IMR-90 (cell line): Measurements from ENCODE around the gene ING5. TPM values are rescaled to one million over a fixed set of nuclear protein-coding genes. Genes with fewer than 3 reads are reported as not detected.

Source experiments
- ATAC-seq: fragments of 200-7000 bp; cut with Tn5 transposase; 2 replicates; pipeline ENCODE4 v1.9.1; 2020; ENCODE audit warnings: low read depth, mild to moderate bottlenecking, moderate library complexity
- BruUV-seq: library from RNA; stranded (reverse); fragments of 400-500 nt; replicated peaks from 2 replicates; lab custom pipeline; 2021; lab: Mats Ljungman, UMichigan
- CTCF ChIA-PET: fragments of 300-600 bp; formaldehyde crosslinking; extraction: SDS; loops from one replicate; lab custom pipeline; 2021; ENCODE audit warnings: antibody characterized with exemption; lab: Yijun Ruan, JAX
- POLR2A ChIA-PET: fragments of 300-600 bp; sonication (Branson Sonifier 250); formaldehyde crosslinking; loops from one replicate; lab custom pipeline; 2022; ENCODE audit warnings: antibody characterized with exemption; ENCODE audit not compliant: unreplicated experiment; lab: Charles Lee
- DNase-seq: peaks from one replicate; pipeline ENCODE4 v3.0.0; 2013
- H2AFZ ChIP-seq: replicated peaks from 2 replicates; pipeline ENCODE3; 2013; ENCODE audit warnings: low read length, mild to moderate bottlenecking; ENCODE audit not compliant: poor library complexity
- H2AK5ac ChIP-seq: 2 replicates; pipeline ENCODE4 v1.6.1; 2013; ENCODE audit warnings: low read depth, low read length, inconsistent platforms
- H2AK9ac ChIP-seq: replicated peaks from 2 replicates; pipeline ENCODE3; 2013; ENCODE audit warnings: mild to moderate bottlenecking, low read depth, low read length, moderate library complexity; ENCODE audit not compliant: poor library complexity
- H2BK120ac ChIP-seq: 2 replicates; pipeline ENCODE4 v1.6.1; 2013; ENCODE audit warnings: low read depth, low read length, inconsistent platforms
- H2BK15ac ChIP-seq: 3 replicates; pipeline ENCODE4 v1.6.1; 2013; ENCODE audit warnings: low read depth, low read length, inconsistent platforms
- H2BK20ac ChIP-seq: 2 replicates; pipeline ENCODE4 v1.6.1; 2013; ENCODE audit warnings: low read depth, mild to moderate bottlenecking, inconsistent platforms, low read length, moderate library complexity
- H2BK5ac ChIP-seq: 2 replicates; pipeline ENCODE4 v1.6.1; 2013; ENCODE audit warnings: mild to moderate bottlenecking, low read depth, low read length, inconsistent platforms; ENCODE audit not compliant: poor library complexity, severe bottlenecking
- H3K14ac ChIP-seq: replicated peaks from 2 replicates; pipeline ENCODE4 v1.6.1; 2013; ENCODE audit warnings: low read depth, low read length, inconsistent platforms
- H3K18ac ChIP-seq: 2 replicates; pipeline ENCODE4 v1.6.1; 2013; ENCODE audit warnings: low read depth, low read length, control low read depth
- H3K23ac ChIP-seq: 2 replicates; pipeline ENCODE4 v1.6.1; 2013; ENCODE audit warnings: low read depth, low read length, inconsistent platforms
- H3K27ac ChIP-seq: 2 replicates; pipeline ENCODE4 v1.5.1; 2013; ENCODE audit warnings: mild to moderate bottlenecking, control low read depth, low read length; ENCODE audit not compliant: insufficient read depth
- H3K27me3 ChIP-seq: 2 replicates; pipeline ENCODE4 v1.6.1; 2013; ENCODE audit warnings: low read length; ENCODE audit not compliant: control insufficient read depth, insufficient read depth
- H3K36me3 ChIP-seq: 2 replicates; pipeline ENCODE4 v1.6.1; 2013; ENCODE audit warnings: low read length, mixed read lengths; ENCODE audit not compliant: control insufficient read depth, insufficient read depth
- H3K4ac ChIP-seq: 2 replicates; pipeline ENCODE4 v1.6.1; 2013; ENCODE audit warnings: low read depth, low read length, inconsistent platforms
- H3K4me1 ChIP-seq: 2 replicates; pipeline ENCODE4 v1.6.1; 2013; ENCODE audit warnings: low read length, mixed read lengths; ENCODE audit not compliant: control insufficient read depth, insufficient read depth
- H3K4me2 ChIP-seq: 2 replicates; pipeline ENCODE4 v1.6.1; 2013; ENCODE audit warnings: low read depth, mild to moderate bottlenecking, control low read depth, low read length, moderate library complexity
- H3K4me3 ChIP-seq: 2 replicates; pipeline ENCODE4 v1.5.1; 2013; ENCODE audit warnings: low read depth, mild to moderate bottlenecking, control low read depth, low read length, moderate library complexity; ENCODE audit not compliant: insufficient read depth
- H3K56ac ChIP-seq: 2 replicates; pipeline ENCODE4 v1.6.1; 2013; ENCODE audit warnings: low read length, inconsistent platforms; ENCODE audit not compliant: insufficient read depth; ENCODE audit errors: extremely low read depth
- H3K79me1 ChIP-seq, 2 experiments: 2 replicates each; pipeline ENCODE4 v1.6.1; 2013; ENCODE audit warnings: low read length in 2 of 2, inconsistent platforms in 1 of 2, low read depth in 1 of 2
- H3K9ac ChIP-seq: 2 replicates; pipeline ENCODE4 v1.6.1; 2013; ENCODE audit warnings: low read depth, low read length, control low read depth
- H3K9me1 ChIP-seq: 2 replicates; pipeline ENCODE4 v1.6.1; 2013; ENCODE audit warnings: low read length, inconsistent platforms; ENCODE audit not compliant: insufficient read depth
- H3K9me3 ChIP-seq: 2 replicates; pipeline ENCODE4 v1.6.1; 2013; ENCODE audit warnings: low read length; ENCODE audit not compliant: control insufficient read depth, insufficient read depth
- H4K20me1 ChIP-seq: 2 replicates; pipeline ENCODE4 v1.6.1; 2013; ENCODE audit warnings: low read length, inconsistent platforms; ENCODE audit not compliant: insufficient read depth
- H4K5ac ChIP-seq: 2 replicates; pipeline ENCODE4 v1.6.1; 2013; ENCODE audit warnings: mild to moderate bottlenecking, low read depth, low read length, control low read depth
- H4K8ac ChIP-seq, 2 experiments: 2 replicates each; pipeline ENCODE4 v1.6.1; 2013; ENCODE audit warnings: low read depth in 2 of 2, low read length in 2 of 2, control low read depth in 1 of 2, inconsistent platforms in 1 of 2
- H4K91ac ChIP-seq: 2 replicates; pipeline ENCODE4 v1.6.1; 2013; ENCODE audit warnings: low read depth, low read length, inconsistent platforms; ENCODE audit not compliant: insufficient read depth
- CHD1 ChIP-seq: IDR thresholded peaks from 2 replicates; pipeline ENCODE4 v1.6.1; 2012; ENCODE audit warnings: low read depth, low read length, improper control_type of control experiment
- CTCF ChIP-seq: conservative IDR thresholded peaks from 2 replicates; pipeline ENCODE4 v1.5.1; 2012; ENCODE audit warnings: mild to moderate bottlenecking, low read depth, low read length, improper control_type of control experiment
- MAFK ChIP-seq: IDR thresholded peaks from 2 replicates; pipeline ENCODE4 v1.6.1; 2012; ENCODE audit warnings: low read depth, low read length, improper control_type of control experiment
- NFE2L2 ChIP-seq: fragments of 150-350 bp; IDR thresholded peaks from 2 replicates; pipeline ENCODE4 v1.6.1; 2016; ENCODE audit warnings: low read depth, mild to moderate bottlenecking, low read length
- RFX5 ChIP-seq: IDR thresholded peaks from 2 replicates; pipeline ENCODE4 v1.8.0; 2012; ENCODE audit warnings: low read depth, mild to moderate bottlenecking, low read length, moderate library complexity
- WGBS, 2 experiments: methylation state at CpG; one replicate each; pipeline versions ENCODE4 v1.1.5 to v1.1.7; 2013; ENCODE audit warnings: missing lambda C conversion rate in 2 of 2; ENCODE audit not compliant: insufficient read length in 1 of 2; ENCODE audit errors: extremely low coverage in 2 of 2; 5-methylcytosine and 5-hydroxymethylcytosine counted together
- dilution Hi-C: fragments of 300-500 bp; cut with HindIII; formaldehyde crosslinking; loops from one replicate; pipeline ENCODE4 v1.14.3; 2018; ENCODE audit warnings: low sequenced_read_pairs; ENCODE audit not compliant: unreplicated experiment
- in situ Hi-C: fragments of 300-500 bp; cut with MboI; formaldehyde crosslinking; loops from 3 replicates; pipeline ENCODE4 v1.14.3; 2019; ENCODE audit warnings: low sequenced_read_pairs, inconsistent platforms, mixed read lengths
- intact Hi-C: fragments of 100-400 bp; cut with micrococcal nuclease; formaldehyde crosslinking; loops from 2 replicates; pipeline ENCODE4 v1.10.0; 2022
- polyA plus RNA-seq, 3 experiments: library from polyadenylated mRNA; depleted of rRNA; stranded (reverse); fragments of >200 nt; gene quantifications; 2 replicates each; pipeline ENCODE4 v1.2.3, GENCODE V29; 2012; ENCODE audit warnings: low replicate concordance in 1 of 3
- total RNA-seq: library from RNA; depleted of rRNA; stranded (reverse); fragments of >200 nt; gene quantifications from 2 replicates; pipeline ENCODE4 v1.2.3, GENCODE V29; 2012
- TF ChIP-seq, protein P1 (sequence below): fragments of 150-350 bp; IDR thresholded peaks from 2 replicates; pipeline ENCODE4 v1.6.1; 2017; ENCODE audit warnings: mild to moderate bottlenecking, antibody characterized with exemption, low read length, low read depth

The ING5 gene
- total and polyA plus RNA-seq, 2 of the 4 experiments (the other 2 are of a cell fraction), result 36.1 to 38.9 TPM

DNA sequence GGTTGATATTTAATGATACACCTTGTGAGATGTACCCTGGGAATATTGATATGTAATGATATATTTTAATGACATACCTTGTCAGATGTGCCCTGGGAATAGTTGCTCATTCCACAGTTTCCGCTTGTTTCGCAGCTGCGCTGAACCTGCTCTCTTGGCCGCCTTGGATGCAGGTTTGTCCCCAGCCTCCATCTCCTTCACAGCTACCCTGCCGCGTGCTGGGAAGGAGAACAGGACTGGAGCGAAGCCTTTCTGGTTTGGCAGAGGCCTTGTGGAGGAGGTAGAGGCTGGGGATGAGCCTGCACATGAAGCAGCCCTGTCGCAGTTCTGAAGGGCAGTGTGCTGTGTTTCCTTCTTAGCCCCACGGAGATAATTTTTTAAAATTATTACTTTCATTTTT, 49.7 kb upstream of the ING5 start:
- dilution Hi-C loops, result no loop called here
- no peak for TF ChIP-seq CTCF
- TF ChIP-seq CHD1, result no peak
- TF ChIP-seq, protein P1, sequence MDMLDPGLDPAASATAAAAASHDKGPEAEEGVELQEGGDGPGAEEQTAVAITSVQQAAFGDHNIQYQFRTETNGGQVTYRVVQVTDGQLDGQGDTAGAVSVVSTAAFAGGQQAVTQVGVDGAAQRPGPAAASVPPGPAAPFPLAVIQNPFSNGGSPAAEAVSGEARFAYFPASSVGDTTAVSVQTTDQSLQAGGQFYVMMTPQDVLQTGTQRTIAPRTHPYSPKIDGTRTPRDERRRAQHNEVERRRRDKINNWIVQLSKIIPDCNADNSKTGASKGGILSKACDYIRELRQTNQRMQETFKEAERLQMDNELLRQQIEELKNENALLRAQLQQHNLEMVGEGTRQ, result no peak
- no peak for TF ChIP-seq MAFK
- no peak for TF ChIP-seq RFX5
- no peak for TF ChIP-seq NFE2L2

More for the DNA sequence above, 49.7 kb upstream of the ING5 start:
- no peak overlapping the region for H2BK120ac ChIP-seq
- no peaks in the 10 kb centered on the region for H3K27me3 ChIP-seq
- in situ Hi-C loops, result loop anchor here (25.0 kb wide), 1 partner anchor 790 kb away; the partner anchor contains the start of gene AGXT
- ChIA-PET POLR2A (no interaction called here), CTCF (no interaction called here)
- no peak overlapping the region for H3K14ac ChIP-seq
- H4K91ac ChIP-seq, result no peak overlapping the region
- H4K20me1 ChIP-seq, result peaks cover 38% of the 10 kb centered on the region
- no peak overlapping the region for H3K4ac ChIP-seq
- peaks cover 7% of the 10 kb centered on the region for H3K9me1 ChIP-seq
- no peak overlapping the region for H2AFZ ChIP-seq
- ATAC-seq (no peak), DNase-seq (no peak)
- H2AK5ac ChIP-seq, result no peak overlapping the region
- H3K18ac ChIP-seq, result no peak overlapping the region
- 100% methylated on average over 3 of the region's 9 CpGs; no CpG with 5 or more reads in 1 of the 2 experiments for WGBS, 2 experiments
- no peak overlapping the region for H3K9ac ChIP-seq
- H2BK5ac ChIP-seq, result no peak overlapping the region
- H3K27ac ChIP-seq, result no peak overlapping the region
- intact Hi-C loops, result no loop called here
- H3K56ac ChIP-seq, result no peak overlapping the region
- H4K8ac ChIP-seq, result no peak overlapping the region
- no peak overlapping the region for H3K4me2 ChIP-seq
- H4K5ac ChIP-seq, result no peak overlapping the region
- peaks cover 30 to 53% of the 10 kb centered on the region in 2 experiments for H3K79me1 ChIP-seq
- no peaks in the 10 kb centered on the region for H3K9me3 ChIP-seq
- no peak overlapping the region for H2BK20ac ChIP-seq
- no TSS peak for BruUV-seq
- no peak overlapping the region for H2BK15ac ChIP-seq
- no peaks in the 10 kb centered on the region for H3K4me1 ChIP-seq
- H2AK9ac ChIP-seq, result no peak overlapping the region
- H3K4me3 ChIP-seq, result no peak overlapping the region
- no peak overlapping the region for H3K23ac ChIP-seq
- peaks cover 43% of the 10 kb centered on the region for H3K36me3 ChIP-seq
